H1 (cell line): Measurements from ENCODE around the gene CDKN1B. TPM values are rescaled to one million over a fixed set of nuclear protein-coding genes. Genes with fewer than 3 reads are reported as not detected.

Experiments
- CHD7 ChIP-seq: fragments of 300-600 bp; sonication (generic); IDR thresholded peaks from 2 replicates; pipeline ENCODE4 v1.7.1; 2012; ENCODE audit warnings: low read length, moderate library complexity, mild to moderate bottlenecking, inconsistent platforms; ENCODE audit not compliant: insufficient replicate concordance
- EZH2 ChIP-seq: fragments of 200-600 bp; sonication (generic); IDR thresholded peaks from 2 replicates; pipeline ENCODE4 v1.7.1; 2012; ENCODE audit warnings: low read depth, mild to moderate bottlenecking, moderate library complexity, low read length, inconsistent platforms; ENCODE audit not compliant: severe bottlenecking
- GTF2F1 ChIP-seq: IDR thresholded peaks from 2 replicates; pipeline ENCODE4 v1.6.1; 2012; ENCODE audit warnings: low read depth, low read length, improper control_type of control experiment, borderline replicate concordance
- HDAC2 ChIP-seq, 2 experiments: fragments of 300-600 bp in 1 of 2; sonication (generic) in 1 of 2; IDR thresholded peaks; 2 replicates each; pipeline ENCODE4 v1.6.1; 2011 to 2012; ENCODE audit warnings: low read depth in 2 of 2, low read length in 2 of 2, mild to moderate bottlenecking in 2 of 2, moderate library complexity in 2 of 2, borderline replicate concordance in 1 of 2, inconsistent platforms in 1 of 2
- RNF2 ChIP-seq: fragments of 200-900, 300-1000 bp; sonication (generic); IDR thresholded peaks from 2 replicates; pipeline ENCODE4 v1.7.1; 2016; ENCODE audit warnings: borderline replicate concordance, low read depth, mild to moderate bottlenecking, antibody characterized with exemption, low read length; ENCODE audit not compliant: poor library complexity, severe bottlenecking; ENCODE audit errors: missing control alignments
- polyA plus RNA-seq, 7 experiments: library from polyadenylated mRNA; depleted of rRNA in 3 of 7; stranded (reverse) in 5 of 7; unstranded in 2 of 7; fragments of >200 nt in 5 of 7; fragments of 200-250 nt in 2 of 7; gene quantifications; 1 replicate in 5 of 7; 2 replicates in 1 of 7; 4 replicates in 1 of 7; pipeline versions ENCODE4 v1.2.1 to v1.2.3, GENCODE V29; 2011 to 2013; ENCODE audit warnings: missing spikeins in 2 of 7, mixed read lengths in 2 of 7
- total RNA-seq: library from RNA; stranded (reverse); fragmentation: NEBNext Ultra II Directional; extraction: Animal tissue kit (Norgen Biotek cat#: 25700); gene quantifications from 2 replicates; pipeline ENCODE4 v1.2.1, GENCODE V29; 2021

Gene CDKN1B
- total and polyA plus RNA-seq, 2 of the 8 experiments (the other 6 are each of a cell fraction or from before 2014, with no cell fraction given) = 6.5 to 27.2 TPM

GRCh38 chr12:12669020-12669419, 48.1 kb upstream of the CDKN1B start (continued):
- no peak for TF ChIP-seq CHD7
- TF ChIP-seq RNF2 = no peak
- no peak for TF ChIP-seq EZH2
- TF ChIP-seq HDAC2 (IDR thresholded peaks at IDR 0.05; ENCODE audit: borderline replicate concordance in 1 of 2, low read depth in 2 of 2, low read length in 2 of 2) = no peak
- no peak for TF ChIP-seq GTF2F1
